Mesothelial cell of epicardium (in vitro differentiated cells): ENCODE measurements around the gene NTN4. TPM values are rescaled to one million over a fixed set of nuclear protein-coding genes. Genes with fewer than 3 reads are reported as not detected.
"Not testable (repeated sequence)": the region's sequence is repeated elsewhere in the genome, so short reads cannot be mapped to it uniquely, and the experiment has no call there.

ENCODE experiments used
- DNase-seq, 2 experiments: peaks; one replicate each; pipeline ENCODE4 v3.0.0; 2021; ENCODE audit warnings: low spot score in 2 of 2; ENCODE audit not compliant: unreplicated experiment in 2 of 2
- H3K27ac Mint-ChIP-seq: 2 replicates; pipeline ENCODE4 v1.8.0; 2021; ENCODE audit warnings: mixed read lengths
- H3K27me3 Mint-ChIP-seq: 2 replicates; pipeline ENCODE4 v1.8.0; 2021; ENCODE audit warnings: low read depth, mixed read lengths
- H3K36me3 Mint-ChIP-seq: 2 replicates; pipeline ENCODE4 v1.8.0; 2021; ENCODE audit warnings: mixed read lengths
- H3K4me1 Mint-ChIP-seq: 2 replicates; pipeline ENCODE4 v1.8.0; 2021; ENCODE audit warnings: mixed read lengths
- H3K4me3 Mint-ChIP-seq: 2 replicates; pipeline ENCODE4 v1.8.0; 2021; ENCODE audit warnings: mild to moderate bottlenecking, moderate library complexity, mixed read lengths
- H3K9me3 Mint-ChIP-seq: 2 replicates; pipeline ENCODE4 v1.8.0; 2021; ENCODE audit warnings: mixed read lengths
- total RNA-seq: library from RNA; stranded (reverse); gene quantifications from 3 replicates; pipeline ENCODE4 v1.2.1, GENCODE V29; 2021
- TF ChIP-seq, protein P1 (sequence below): fragments of 200-600 bp; sonication (generic); IDR thresholded peaks from one replicate; pipeline ENCODE4 v1.5.0; 2021; ENCODE audit warnings: antibody characterized with exemption; ENCODE audit not compliant: unreplicated experiment

The NTN4 gene
- total RNA-seq, 1 donor from 2014 or later = 6.0 TPM

GRCh38 chr12:95756362-95756761 lies 34.2 kb downstream of the NTN4 start:
- Mint-ChIP-seq H3K36me3 (peaks cover 15% of the 10 kb centered on the region), H3K9me3 (peaks cover 28% of the 10 kb centered on the region), H3K27ac (no peak overlapping the region), H3K27me3 (peaks cover 11% of the 10 kb centered on the region), H3K4me1 (peaks cover 6% of the 10 kb centered on the region), H3K4me3 (no peak overlapping the region)
- TF ChIP-seq, protein P1, sequence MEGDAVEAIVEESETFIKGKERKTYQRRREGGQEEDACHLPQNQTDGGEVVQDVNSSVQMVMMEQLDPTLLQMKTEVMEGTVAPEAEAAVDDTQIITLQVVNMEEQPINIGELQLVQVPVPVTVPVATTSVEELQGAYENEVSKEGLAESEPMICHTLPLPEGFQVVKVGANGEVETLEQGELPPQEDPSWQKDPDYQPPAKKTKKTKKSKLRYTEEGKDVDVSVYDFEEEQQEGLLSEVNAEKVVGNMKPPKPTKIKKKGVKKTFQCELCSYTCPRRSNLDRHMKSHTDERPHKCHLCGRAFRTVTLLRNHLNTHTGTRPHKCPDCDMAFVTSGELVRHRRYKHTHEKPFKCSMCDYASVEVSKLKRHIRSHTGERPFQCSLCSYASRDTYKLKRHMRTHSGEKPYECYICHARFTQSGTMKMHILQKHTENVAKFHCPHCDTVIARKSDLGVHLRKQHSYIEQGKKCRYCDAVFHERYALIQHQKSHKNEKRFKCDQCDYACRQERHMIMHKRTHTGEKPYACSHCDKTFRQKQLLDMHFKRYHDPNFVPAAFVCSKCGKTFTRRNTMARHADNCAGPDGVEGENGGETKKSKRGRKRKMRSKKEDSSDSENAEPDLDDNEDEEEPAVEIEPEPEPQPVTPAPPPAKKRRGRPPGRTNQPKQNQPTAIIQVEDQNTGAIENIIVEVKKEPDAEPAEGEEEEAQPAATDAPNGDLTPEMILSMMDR = no peak
- no peak for DNase-seq

DNA sequence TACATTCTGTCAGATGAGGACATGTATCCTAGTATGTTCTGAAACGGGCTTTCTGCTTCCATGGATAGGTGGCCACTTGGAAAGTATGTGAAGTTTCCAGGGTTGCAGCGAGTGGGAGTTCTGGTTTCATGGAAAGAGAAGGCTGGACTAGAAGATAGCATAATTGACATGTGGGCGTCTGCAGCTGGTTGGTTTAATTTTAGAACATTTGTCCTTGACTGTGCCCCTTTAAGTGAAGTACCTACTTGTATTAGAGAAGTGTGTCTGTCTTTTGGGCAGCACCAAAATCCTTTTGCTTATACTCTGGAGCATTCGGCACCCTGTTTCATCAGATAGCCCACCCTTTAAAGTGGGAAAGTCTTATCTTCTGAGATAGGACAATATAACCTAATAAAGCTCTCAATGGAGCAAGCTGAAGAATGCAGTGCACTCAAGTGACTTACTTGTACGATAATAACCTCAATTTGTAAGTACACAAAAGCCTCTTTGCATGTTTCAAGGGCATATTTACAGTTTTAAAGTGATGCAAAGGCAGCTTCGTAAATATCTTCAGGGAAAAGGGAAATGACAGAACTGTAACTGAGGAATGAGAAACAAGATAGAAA lies 35.2 kb downstream of the NTN4 start:
- Mint-ChIP-seq H3K36me3 (peaks cover 13% of the 10 kb centered on the region), H3K9me3 (peaks cover 25% of the 10 kb centered on the region), H3K4me1 (peaks cover 6% of the 10 kb centered on the region), H3K4me3 (no peak overlapping the region), H3K27ac (no peak overlapping the region), H3K27me3 (peaks cover 11% of the 10 kb centered on the region)
- TF ChIP-seq, protein P1 = no peak
- no peak for DNase-seq

DNA sequence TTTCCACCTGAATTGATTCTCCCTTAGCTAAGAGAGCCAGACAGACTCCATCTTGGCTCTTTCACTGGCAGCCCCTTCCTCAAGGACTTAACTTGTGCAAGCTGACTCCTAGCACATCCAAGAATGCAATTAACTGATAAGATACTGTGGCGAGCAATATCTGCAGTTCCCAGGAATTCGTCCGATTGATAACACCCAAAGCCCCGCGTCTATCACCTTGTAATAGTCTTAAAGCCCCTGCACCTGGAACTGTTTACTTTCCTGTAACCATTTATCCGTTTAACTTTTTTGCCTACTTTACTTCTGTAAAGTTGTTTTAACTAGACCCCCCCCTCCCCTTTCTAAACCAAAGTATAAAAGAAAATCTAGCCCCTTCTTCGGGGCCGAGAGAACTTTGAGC lies 44.5 kb downstream of the NTN4 start:
- not testable (repeated sequence) for H3K27ac Mint-ChIP-seq, DNase-seq, H3K4me1 Mint-ChIP-seq, H3K27me3 Mint-ChIP-seq, H3K4me3 Mint-ChIP-seq
- Mint-ChIP-seq H3K9me3 (peaks cover 23% of the 10 kb centered on the region), H3K36me3 (peaks cover 21% of the 10 kb centered on the region)

DNA sequence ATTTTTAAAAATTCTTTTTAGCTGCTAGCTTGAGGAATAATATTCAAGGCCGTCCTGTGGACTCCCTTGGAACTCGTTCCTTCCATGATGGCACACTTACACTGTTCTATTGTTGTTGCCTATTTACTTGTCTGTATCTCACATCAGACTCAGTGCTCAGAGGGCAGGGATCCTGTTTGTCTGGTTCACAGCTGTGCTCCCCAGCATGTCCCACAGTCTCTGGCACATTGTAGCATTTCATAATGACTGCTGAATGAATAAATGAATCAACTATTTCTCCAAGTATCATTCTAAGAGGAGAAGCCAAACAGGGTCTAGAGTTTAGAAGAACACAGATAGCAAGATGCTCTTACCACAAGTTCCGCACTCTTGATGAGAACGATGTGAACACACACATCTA lies 48.0 kb downstream of the NTN4 start:
- peaks cover 10% of the 10 kb centered on the region for H3K27me3 Mint-ChIP-seq
- no peaks in the 10 kb centered on the region for H3K4me1 Mint-ChIP-seq
- no peak overlapping the region for H3K4me3 Mint-ChIP-seq
- DNase-seq = no peak
- H3K9me3 Mint-ChIP-seq = peaks cover 23% of the 10 kb centered on the region
- peaks cover 21% of the 10 kb centered on the region for H3K36me3 Mint-ChIP-seq
- TF ChIP-seq, protein P1 = no peak
- H3K27ac Mint-ChIP-seq = no peak overlapping the region

DNA sequence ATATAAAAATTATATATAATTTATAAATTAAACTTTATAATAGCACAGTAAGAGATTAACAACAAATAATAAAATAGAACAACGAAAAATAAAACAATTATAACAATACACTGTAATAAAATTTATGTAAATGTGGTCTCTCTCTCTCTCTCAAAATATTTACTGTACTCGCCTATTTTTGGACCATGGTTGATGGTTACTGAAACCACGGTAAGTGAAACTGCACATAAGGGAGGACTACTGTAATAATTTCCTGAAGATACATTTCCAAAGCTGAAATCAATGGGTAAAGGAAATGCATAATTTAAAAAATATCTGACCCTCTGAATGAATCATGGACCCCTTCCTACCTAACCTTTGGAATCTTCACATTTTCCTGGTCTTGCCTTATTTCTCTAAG lies 48.9 kb downstream of the NTN4 start:
- peaks cover 16% of the 10 kb centered on the region for H3K27me3 Mint-ChIP-seq
- DNase-seq = no peak
- peaks cover 19% of the 10 kb centered on the region for H3K36me3 Mint-ChIP-seq
- TF ChIP-seq, protein P1 = no peak
- H3K9me3 Mint-ChIP-seq = peaks cover 22% of the 10 kb centered on the region
- H3K4me3 Mint-ChIP-seq = no peak overlapping the region
- H3K27ac Mint-ChIP-seq = no peak overlapping the region
- no peaks in the 10 kb centered on the region for H3K4me1 Mint-ChIP-seq

- DNase-seq = no peak
- peaks cover 14% of the 10 kb centered on the region for H3K9me3 Mint-ChIP-seq
- TF ChIP-seq, protein P1 = no peak
- no peak overlapping the region for H3K27ac Mint-ChIP-seq
- H3K27me3 Mint-ChIP-seq = peaks cover 15% of the 10 kb centered on the region
- peaks cover 11% of the 10 kb centered on the region for H3K36me3 Mint-ChIP-seq
- no peak overlapping the region for H3K4me3 Mint-ChIP-seq
- no peaks in the 10 kb centered on the region for H3K4me1 Mint-ChIP-seq
Observed at GRCh38 chr12:95740751-95741150, 49.8 kb downstream of the NTN4 start.
